GM19468 (cell line): ENCODE data around the gene PRKACG.

Source experiments
- ATAC-seq: cut with Tn5 transposase; IDR thresholded peaks from one replicate; pipeline ENCODE4 v1.9.1; 2021; ENCODE audit warnings: mild to moderate bottlenecking, moderate library complexity, moderate number of reproducible peaks; ENCODE audit not compliant: unreplicated experiment; ENCODE audit errors: extremely low read depth

PRKACG gene

DNA sequence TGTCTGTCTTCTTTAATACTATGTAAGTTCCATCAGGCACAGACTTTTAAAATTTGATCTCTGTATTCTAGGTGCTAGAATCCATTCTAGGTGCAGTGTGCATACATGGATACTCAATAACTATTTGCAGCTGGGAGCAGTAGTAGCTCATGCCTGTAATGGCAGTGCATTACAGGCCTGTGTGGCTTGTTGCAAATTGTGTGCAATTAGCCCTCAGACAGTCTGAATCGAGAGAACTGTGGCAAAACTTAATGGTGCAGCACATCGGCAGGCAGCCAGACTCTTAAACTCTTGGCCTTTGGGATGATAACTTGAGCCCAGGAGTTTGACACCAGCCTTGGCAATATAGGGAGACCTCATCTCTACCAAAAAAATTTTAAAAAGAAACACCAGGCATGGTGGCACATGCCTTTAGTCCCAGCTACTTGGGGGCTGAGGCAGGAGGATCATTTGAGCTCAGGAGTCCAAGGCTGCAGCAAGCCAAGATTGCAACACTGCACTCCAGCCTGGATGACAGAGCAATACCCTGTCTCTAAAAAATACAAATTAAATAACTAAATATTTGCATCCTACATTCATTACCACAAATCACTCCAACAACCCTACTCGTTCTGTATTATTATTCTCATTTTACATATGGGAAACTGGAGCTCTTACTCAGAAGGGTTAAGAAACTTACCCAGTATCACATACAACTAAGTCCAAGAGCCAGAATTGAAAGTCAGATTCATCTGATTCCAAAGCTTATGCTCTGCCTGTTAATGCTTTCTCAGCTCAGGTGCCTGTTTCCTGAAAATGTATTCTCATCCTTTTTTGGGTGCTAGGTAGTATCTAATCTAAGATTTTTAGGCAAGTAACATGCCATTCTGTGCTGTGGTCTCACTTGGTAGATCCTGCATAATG, 30.1 kb downstream of the PRKACG start:
- ATAC-seq: no peak

- ATAC-seq: no peak
Observed at GRCh38 chr9:68983008-68983411, 30.9 kb downstream of the PRKACG start.

GRCh38 chr9:68981789-68982188, 32.1 kb downstream of the PRKACG start:
- peak; percentile 51 for ATAC-seq

DNA sequence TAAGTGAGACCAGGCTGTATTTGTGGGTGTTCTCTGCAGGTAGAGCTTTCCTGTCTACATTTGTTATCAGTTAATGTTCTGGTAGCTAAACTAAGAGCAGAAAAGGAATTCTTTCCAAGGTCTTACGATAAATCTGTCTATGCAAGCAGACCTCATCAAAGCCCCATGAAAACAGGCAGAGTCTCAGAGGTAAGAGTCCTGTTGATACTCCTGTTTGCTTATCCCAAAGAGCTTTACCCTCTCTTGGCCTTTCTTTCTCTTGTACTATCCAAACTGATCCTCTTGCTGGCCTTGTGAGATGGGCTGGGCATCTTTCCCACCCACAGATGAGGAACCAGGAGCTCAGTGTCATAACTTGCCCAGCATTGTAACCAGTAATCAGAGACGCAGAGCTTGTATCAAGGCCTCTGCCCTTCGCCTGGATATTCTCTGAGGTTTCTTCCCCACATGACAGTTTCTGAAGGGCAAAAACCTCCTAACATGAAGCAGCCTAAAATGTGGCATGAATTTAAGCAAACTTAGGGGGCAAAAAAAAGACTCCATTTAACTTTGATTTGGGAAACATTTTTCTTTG, 33.5 kb downstream of the PRKACG start:
- no peak for ATAC-seq

GRCh38 chr9:68979538-68980314, 34.2 kb downstream of the PRKACG start:
- ATAC-seq: no peak

DNA sequence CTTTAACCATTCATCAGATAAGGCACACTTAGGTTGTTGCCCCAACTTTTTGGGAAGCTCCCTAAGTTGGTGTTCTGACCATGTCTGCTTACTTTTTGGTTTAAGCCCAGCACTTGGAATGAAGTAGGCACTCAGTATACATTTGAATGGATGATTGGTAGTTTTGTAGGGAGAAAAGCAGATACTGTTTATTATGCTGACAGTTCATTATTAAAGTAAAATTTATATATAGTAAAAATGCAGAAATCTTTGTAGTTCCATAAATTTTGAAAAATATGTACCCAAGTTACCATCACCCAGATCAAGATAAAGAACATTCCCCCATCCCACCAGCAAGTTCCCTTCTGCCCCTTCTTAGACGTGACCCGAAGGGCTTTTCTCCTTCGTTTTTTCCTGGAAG, 35.4 kb downstream of the PRKACG start:
- no peak for ATAC-seq

GRCh38 chr9:68978066-68978465, 35.8 kb downstream of the PRKACG start:
- no peak for ATAC-seq

DNA sequence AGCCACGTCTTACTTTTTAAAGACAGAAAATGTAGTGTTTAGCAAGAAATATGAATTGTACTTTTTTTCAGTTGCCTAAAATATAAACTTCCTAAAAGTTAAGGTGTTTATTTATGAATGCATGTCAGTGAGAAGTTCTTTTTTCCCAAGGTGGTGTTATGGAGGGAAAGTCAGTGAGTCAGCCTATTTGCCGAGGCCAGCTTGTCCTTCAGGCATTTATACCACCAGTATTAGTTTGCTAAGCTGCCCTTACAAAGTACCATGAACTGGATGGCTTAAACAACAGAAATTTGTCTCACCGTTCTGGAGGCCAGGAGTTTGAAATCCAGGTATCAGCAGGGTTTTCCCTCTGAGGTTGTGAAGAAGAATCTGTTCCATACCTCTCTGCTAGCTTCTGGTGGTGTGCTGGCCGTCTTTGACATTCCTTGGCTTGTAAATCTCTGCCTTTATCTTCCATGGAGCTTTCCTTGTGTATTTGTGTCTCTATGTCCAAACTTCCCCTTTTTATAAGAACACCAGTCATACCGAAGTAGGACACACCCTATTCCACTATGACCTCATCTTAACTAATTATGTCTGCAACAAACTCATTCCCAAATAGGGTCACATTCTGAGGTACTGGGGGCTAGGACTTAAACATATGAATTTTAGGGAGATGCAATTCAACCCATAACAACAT, 38.4 kb downstream of the PRKACG start:
- no peak for ATAC-seq

DNA sequence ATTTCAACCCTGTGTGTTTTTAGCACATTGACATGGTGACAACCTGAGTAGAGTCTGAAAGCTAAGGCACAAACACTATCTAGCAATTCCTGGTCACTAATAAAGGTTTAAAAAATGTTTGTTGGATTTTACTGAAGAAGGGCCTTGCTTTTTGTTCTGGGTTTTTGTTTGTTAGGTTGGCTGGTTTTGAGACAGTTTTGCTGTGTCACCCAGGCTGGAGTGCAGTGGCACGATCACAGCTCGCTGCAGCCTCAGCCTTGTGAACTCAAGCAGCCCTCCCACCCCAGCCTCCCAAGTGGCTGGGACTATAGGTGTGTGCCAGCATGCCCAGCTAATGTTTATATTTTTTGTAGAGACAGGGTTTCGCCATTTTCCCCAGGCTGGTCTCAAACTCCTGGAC, 39.0 kb downstream of the PRKACG start:
- ATAC-seq: no peak

- peak; percentile 88 for ATAC-seq
Observed at GRCh38 chr9:68974431-68974830, 39.5 kb downstream of the PRKACG start.

- ATAC-seq: no peak
Observed at GRCh38 chr9:68973619-68974018, 40.3 kb downstream of the PRKACG start.

- ATAC-seq: no peak
Observed at GRCh38 chr9:68970151-68970550, 43.8 kb downstream of the PRKACG start.

- ATAC-seq: no peak
Observed at GRCh38 chr9:68969538-68969937, 44.4 kb downstream of the PRKACG start.

GRCh38 chr9:68967800-68968199, 46.1 kb downstream of the PRKACG start:
- ATAC-seq: no peak

DNA sequence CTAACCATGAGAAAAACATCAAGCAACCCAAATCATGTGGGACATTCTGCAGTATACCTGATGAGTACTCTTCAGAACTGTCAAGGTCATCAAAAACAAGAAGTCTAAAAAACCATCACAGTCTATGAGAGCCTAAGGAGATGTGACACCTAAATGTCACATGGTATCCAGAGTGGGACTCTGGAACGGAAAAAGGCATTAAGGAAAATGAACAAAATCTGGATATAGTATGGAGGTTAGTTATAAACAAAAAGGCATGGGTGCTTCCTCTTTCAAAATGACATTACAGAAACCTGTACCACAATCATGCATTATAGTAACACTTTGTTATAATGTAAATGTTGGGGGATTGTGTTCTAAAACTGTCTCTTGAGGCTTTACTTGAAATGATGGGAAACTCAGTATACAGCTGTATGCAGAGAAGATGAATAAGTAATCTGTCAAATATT, 47.4 kb downstream of the PRKACG start:
- peak; percentile 65 for ATAC-seq

- no peak for ATAC-seq
Observed at GRCh38 chr9:68964765-68965164, 49.1 kb downstream of the PRKACG start.

DNA sequence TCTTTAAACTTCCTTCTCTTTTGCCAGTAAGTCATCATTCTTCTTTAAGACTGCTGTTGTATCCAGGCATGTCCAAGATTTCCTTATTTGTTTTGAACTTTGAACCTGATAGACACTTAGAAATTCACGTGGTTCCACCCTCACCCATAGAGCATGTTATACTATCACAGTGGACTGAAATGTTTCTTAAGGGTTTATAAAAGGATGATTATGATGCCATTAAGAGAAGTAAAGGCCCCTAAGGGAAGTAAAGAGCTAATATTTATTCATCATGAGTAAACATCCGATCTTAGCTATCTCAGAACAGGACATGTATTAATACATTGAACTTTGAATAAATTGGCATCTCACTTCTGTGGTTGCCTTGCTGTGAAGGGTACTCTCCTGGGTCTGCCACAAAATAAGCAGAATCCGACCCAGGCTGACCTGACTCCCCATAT, 49.8 kb downstream of the PRKACG start:
- ATAC-seq: no peak

DNA sequence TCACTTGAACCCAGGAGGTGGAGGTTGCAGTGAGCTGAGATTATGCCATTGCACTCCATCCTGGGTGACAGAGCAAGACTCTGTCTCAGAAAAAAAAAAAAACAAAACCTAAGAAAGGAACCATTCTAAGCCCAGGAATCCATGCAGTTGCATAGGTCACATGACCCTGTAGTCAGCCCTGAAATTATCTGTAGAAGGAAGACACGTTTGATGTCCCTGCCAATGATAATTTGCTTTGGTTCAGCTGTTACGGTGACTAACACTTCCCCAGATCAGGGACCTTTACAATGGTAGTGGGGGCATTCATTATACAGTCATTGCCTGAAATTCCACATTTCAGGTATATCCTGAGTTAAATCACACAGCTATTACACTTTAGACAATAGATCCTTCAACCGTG, 50.5 kb downstream of the PRKACG start:
- no peak for ATAC-seq
